GM12872 (cell line): ENCODE results near the gene MYL12A.
A peak's percentile ranks its signal among the peaks of the same experiment; 100 is the strongest.

ENCODE experiments used
- TF ChIP-seq, protein P1 (sequence below): IDR thresholded peaks from 3 replicates; pipeline ENCODE4 v1.5.1; 2011; ENCODE audit warnings: low read depth, mild to moderate bottlenecking, low read length, moderate library complexity; ENCODE audit not compliant: insufficient read depth

MYL12A gene

DNA sequence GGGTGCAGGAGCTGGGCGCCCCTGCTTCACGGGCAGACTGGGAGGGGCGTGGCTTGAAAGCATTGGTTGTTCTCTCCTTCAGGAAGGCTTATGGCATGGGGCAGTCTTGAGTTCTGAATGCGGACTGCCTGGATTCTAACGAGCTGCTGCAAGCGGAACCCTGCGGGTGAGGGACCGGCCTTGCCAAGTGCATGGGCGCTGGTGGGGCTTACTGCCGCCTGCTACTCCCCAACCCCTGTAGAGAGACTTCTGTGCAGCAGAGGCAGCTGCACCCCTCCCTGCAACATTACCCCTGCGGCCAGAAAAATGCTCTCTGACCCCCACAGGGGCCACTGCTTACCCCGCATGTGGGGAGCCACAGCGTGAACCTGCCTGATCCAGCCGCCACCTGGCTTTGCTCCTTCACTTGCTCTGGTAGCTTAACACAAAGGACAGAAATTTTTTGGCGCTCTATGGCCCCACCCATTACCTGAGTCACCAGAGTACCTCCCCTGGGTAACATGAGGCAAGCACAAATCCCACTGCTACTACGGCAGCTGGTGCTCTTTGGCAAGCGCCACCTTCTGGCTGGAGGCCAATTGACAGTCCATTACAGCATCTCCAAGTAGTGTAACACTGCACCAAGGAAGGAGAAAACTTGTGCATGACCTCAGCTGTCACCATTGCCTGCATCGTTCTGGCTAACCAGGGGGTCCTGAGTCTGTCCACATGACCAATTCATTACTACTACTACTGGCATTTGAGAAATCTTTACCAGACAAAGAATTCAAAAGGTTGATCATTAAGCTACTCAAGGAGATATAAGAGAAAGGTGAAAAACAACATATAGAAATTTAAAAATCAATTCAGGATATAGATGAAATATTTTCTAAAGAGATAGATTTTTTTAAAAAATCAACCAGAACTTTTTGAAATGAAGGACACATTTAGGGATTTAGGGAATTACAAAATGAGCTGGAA, 49.7 kb downstream of the MYL12A start:
- TF ChIP-seq, protein P1, sequence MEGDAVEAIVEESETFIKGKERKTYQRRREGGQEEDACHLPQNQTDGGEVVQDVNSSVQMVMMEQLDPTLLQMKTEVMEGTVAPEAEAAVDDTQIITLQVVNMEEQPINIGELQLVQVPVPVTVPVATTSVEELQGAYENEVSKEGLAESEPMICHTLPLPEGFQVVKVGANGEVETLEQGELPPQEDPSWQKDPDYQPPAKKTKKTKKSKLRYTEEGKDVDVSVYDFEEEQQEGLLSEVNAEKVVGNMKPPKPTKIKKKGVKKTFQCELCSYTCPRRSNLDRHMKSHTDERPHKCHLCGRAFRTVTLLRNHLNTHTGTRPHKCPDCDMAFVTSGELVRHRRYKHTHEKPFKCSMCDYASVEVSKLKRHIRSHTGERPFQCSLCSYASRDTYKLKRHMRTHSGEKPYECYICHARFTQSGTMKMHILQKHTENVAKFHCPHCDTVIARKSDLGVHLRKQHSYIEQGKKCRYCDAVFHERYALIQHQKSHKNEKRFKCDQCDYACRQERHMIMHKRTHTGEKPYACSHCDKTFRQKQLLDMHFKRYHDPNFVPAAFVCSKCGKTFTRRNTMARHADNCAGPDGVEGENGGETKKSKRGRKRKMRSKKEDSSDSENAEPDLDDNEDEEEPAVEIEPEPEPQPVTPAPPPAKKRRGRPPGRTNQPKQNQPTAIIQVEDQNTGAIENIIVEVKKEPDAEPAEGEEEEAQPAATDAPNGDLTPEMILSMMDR, result peak; percentile 97

DNA sequence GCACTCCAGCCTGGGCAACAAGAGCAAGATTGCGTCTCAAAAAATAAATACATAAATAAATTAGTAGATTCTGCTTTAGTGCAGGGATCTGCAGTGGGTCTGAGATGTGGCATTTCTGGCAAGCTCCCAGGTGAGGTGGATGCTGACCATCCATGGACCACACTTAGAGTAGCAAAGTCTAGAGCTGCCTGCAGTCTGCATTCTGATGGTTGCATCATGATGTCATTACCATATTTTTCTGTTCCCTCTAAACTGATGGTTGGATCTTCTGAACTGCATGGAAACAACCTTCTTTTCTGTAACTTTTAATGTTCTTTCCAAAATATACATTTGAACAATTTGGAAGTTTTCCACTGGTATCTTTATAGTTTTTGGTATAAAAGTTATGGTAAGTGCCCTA, 57.2 kb downstream of the MYL12A start:
- TF ChIP-seq, protein P1, result no peak

DNA sequence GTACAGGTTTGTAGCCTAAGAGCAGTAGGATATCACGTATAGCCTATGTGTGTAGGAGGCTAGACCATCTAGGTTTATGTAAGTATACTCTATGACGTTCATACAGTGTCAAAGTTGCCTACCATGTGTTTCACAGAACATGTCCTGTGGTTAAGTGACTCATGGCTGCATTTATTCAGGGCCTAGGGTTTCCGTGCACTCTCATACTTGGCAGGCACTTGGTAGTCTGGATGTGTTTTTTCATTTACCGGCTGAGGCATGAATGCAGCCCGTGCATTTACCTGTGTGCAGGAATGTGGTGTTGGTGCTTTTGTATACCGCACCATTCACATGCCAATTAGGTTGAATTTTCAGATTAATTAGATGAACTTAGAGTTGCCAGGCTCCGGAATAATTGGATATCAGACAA, 57.8 kb downstream of the MYL12A start:
- TF ChIP-seq, protein P1, result no peak
